ENCODE data around the gene PALLD. TPM values are rescaled to one million over a fixed set of nuclear protein-coding genes. Genes with fewer than 3 reads are reported as not detected.
A peak's percentile ranks its signal among the peaks of the same experiment; 100 is the strongest.

Gene PALLD
- total RNA-seq, 1 experiment from 2014 or later, result 166 TPM

- no peaks in the 10 kb centered on the region for H3K27me3 ChIP-seq (ENCODE audit: insufficient read depth, low read length)
- no peaks in the 10 kb centered on the region for H3K9me2 ChIP-seq (ENCODE audit: insufficient read depth)
- POLR2A ChIA-PET, result no interaction called here
- no peaks in the 10 kb centered on the region for H3K9me3 ChIP-seq (ENCODE audit: control insufficient read depth in 1 of 2, insufficient read depth in 1 of 2, low read depth in 1 of 2, low read length in 2 of 2)
- no peak overlapping the region for H3K4me3 ChIP-seq (replicated peaks in 1 of 2; ENCODE audit: low read depth in 1 of 2, low read length in 2 of 2)
- TF ChIP-seq SP1 (IDR thresholded peaks at IDR 0.05; ENCODE audit: low read depth) (no peak), FOSL1 (IDR thresholded peaks at IDR 0.05; ENCODE audit: low read depth) (no peak), YY1 (IDR thresholded peaks at IDR 0.05; ENCODE audit: extremely low read depth, insufficient replicate concordance, low read depth, low read length) (no peak), TCF7L2 (IDR thresholded peaks at IDR 0.05; ENCODE audit: borderline replicate concordance, extremely low read depth, insufficient read depth, insufficient read length) (no peak), EGR1 (IDR thresholded peaks at IDR 0.05; ENCODE audit: low read depth) (no peak), CBX3 (IDR thresholded peaks at IDR 0.05; ENCODE audit: low read depth) (no peak), ELF1 (IDR thresholded peaks at IDR 0.05; ENCODE audit: borderline replicate concordance, low read depth) (no peak), EZH2 (IDR thresholded peaks at IDR 0.05) (no peak), RAD21 (IDR thresholded peaks at IDR 0.05; ENCODE audit: low read depth) (no peak), ZFX (IDR thresholded peaks at IDR 0.05) (no peak)
- ATAC-seq (no peak), DNase-seq (ENCODE audit: low read depth, low spot score) (no peak)
- no peak overlapping the region for H3K27ac ChIP-seq (ENCODE audit: low read depth, low read length)
- no peak overlapping the region for H2AFZ ChIP-seq (ENCODE audit: low read depth, low read length, poor library complexity, severe bottlenecking)
- no peaks in the 10 kb centered on the region for H3K79me2 ChIP-seq (ENCODE audit: insufficient read depth, low read length)
- peaks cover 34 to 47% of the 10 kb centered on the region in 2 experiments for H3K36me3 ChIP-seq (ENCODE audit: control insufficient read depth in 1 of 2, insufficient read depth in 2 of 2, low read length in 2 of 2)
- intact Hi-C loops (cut with micrococcal nuclease), result no loop called here
- H3K4me1 ChIP-seq (ENCODE audit: control insufficient read depth in 1 of 2, insufficient read depth in 2 of 2, low read length in 2 of 2), result no peaks in the 10 kb centered on the region
- H3K9ac ChIP-seq (ENCODE audit: low read length), result no peak overlapping the region
- CTCF ChIA-PET, result interaction anchor here (1.2 kb wide), 1 partner anchor 16 kb away, joined by 4 read pairs; no protein-coding TSS in a partner anchor
- H3K4me2 ChIP-seq (ENCODE audit: low read length), result no peak overlapping the region
- RAD21 ChIA-PET (ENCODE audit: low non-redundant PET in 1 of 2, low total read pairs in 2 of 2, uncharacterized antibody in 2 of 2, unreplicated experiment in 2 of 2), result no interaction called here
- no TSS peak for BruUV-seq (replicated peaks)
- H4K20me1 ChIP-seq (ENCODE audit: insufficient read depth), result no peaks in the 10 kb centered on the region
Observed at GRCh38 chr4:168900080-168900479, 403.2 kb downstream of the PALLD start.

DNA sequence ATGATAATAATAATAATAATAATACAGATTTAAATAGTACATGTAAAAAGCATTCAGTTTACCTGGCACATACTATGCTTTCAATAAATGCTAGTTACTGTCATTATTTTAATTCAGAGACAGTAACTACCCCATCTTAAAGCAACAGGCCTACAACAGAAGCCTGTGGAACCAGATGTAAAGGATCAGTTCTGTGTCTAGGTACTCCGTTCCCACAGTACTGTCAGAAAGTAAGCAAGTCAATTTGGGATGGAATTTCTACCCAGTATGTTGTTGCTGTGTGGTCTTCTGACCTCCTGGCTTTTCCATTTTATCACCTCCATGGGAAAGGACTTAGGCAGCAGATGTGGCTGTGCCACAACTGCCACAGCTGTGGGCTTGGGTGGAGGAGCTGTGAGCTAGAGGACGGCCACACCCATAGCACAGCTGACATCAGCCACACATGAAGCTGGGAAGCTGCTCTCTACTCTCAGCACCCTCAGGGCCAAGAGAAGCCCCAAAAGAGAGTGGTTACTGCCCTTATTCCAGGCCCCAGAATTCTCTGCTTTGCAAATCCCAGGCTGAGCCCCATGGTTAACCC, 410.4 kb downstream of the PALLD start:
- no TSS peak for BruUV-seq (replicated peaks)
- Histone ChIP-seq H3K79me2 (ENCODE audit: insufficient read depth, low read length) (no peaks in the 10 kb centered on the region), H3K4me1 (ENCODE audit: control insufficient read depth in 1 of 2, insufficient read depth in 2 of 2, low read length in 2 of 2) (peaks cover 0 to 11% of the 10 kb centered on the region in 2 experiments; a peak in 1 of 4 replicates), H3K9me2 (ENCODE audit: insufficient read depth) (no peaks in the 10 kb centered on the region), H3K4me2 (ENCODE audit: low read length) (no peak overlapping the region), H2AFZ (ENCODE audit: low read depth, low read length, poor library complexity, severe bottlenecking) (no peak overlapping the region), H3K27ac (ENCODE audit: low read depth, low read length) (peak overlapping the region; percentile 10; the same call in 1 of the 2 replicates), H3K9me3 (ENCODE audit: control insufficient read depth in 1 of 2, insufficient read depth in 1 of 2, low read depth in 1 of 2, low read length in 2 of 2) (no peaks in the 10 kb centered on the region), H4K20me1 (ENCODE audit: insufficient read depth) (no peaks in the 10 kb centered on the region; the same call in 1 of the 2 replicates), H3K36me3 (ENCODE audit: control insufficient read depth in 1 of 2, insufficient read depth in 2 of 2, low read length in 2 of 2) (peaks cover 23 to 36% of the 10 kb centered on the region in 2 experiments; a peak in 3 of 4 replicates), H3K27me3 (ENCODE audit: insufficient read depth, low read length) (no peaks in the 10 kb centered on the region), H3K4me3 (replicated peaks in 1 of 2; ENCODE audit: low read depth in 1 of 2, low read length in 2 of 2) (no peak overlapping the region), H3K9ac (ENCODE audit: low read length) (no peak overlapping the region)
- ATAC-seq, result 0 out of 2 replicates have a peak, but pooled peaks have one; percentile 34
- intact Hi-C loops (cut with micrococcal nuclease), result no loop called here
- no peak for DNase-seq (ENCODE audit: low read depth, low spot score)
- ChIA-PET RAD21 (ENCODE audit: low non-redundant PET in 1 of 2, low total read pairs in 2 of 2, uncharacterized antibody in 2 of 2, unreplicated experiment in 2 of 2) (no interaction called here), POLR2A (no interaction called here), CTCF (no interaction called here)
- TF ChIP-seq RAD21 (IDR thresholded peaks at IDR 0.05; ENCODE audit: low read depth), result no peak
- no peak for TF ChIP-seq EZH2 (IDR thresholded peaks at IDR 0.05)
- no peak for TF ChIP-seq POLR2A (IDR thresholded peaks at IDR 0.05; ENCODE audit: borderline replicate concordance, extremely low read depth, insufficient read depth, insufficient read length)
- TF ChIP-seq ELF1 (IDR thresholded peaks at IDR 0.05; ENCODE audit: borderline replicate concordance, low read depth), result no peak
- TF ChIP-seq, protein P1, sequence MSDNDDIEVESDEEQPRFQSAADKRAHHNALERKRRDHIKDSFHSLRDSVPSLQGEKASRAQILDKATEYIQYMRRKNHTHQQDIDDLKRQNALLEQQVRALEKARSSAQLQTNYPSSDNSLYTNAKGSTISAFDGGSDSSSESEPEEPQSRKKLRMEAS (IDR thresholded peaks at IDR 0.05), result no peak
- no peak for TF ChIP-seq CEBPB (IDR thresholded peaks at IDR 0.05; ENCODE audit: low read depth)
- TF ChIP-seq ATF3 (IDR thresholded peaks at IDR 0.05), result no peak
- TF ChIP-seq REST (IDR thresholded peaks at IDR 0.05; ENCODE audit: low read depth), result no peak
